HG03378 (cell line): ENCODE data around the gene CYP2U1.
A peak's percentile ranks its signal among the peaks of the same experiment; 100 is the strongest.
"Not testable (repeated sequence)": the region's sequence is repeated elsewhere in the genome, so short reads cannot be mapped to it uniquely, and the experiment has no call there.

ENCODE experiments used
- ATAC-seq: cut with Tn5 transposase; IDR thresholded peaks from one replicate; pipeline ENCODE4 v1.9.1; 2021; ENCODE audit warnings: mild to moderate bottlenecking, moderate library complexity; ENCODE audit not compliant: unreplicated experiment

Gene CYP2U1

DNA sequence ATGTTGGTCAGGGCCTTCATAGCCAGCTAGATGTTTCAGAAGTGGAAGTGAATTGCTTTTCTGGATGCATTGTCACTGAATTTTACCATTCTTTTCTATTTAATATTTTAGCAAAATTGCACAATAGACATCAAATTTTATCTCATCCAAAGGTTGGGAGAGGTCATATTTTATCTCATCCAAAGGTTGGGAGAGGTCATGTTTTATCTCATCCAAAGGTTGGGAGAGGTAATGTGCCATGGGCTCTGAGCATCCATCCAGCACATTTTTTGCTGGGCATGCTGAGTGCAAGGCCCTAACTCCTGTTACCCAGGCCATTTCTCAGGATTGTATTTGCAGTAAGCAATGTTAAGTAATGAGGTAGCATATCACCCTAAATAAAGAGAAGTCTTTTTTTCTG is 14.7 kb upstream of the CYP2U1 start:
- no peak for ATAC-seq

- no peak for ATAC-seq
Measured at GRCh38 chr4:107917500-107917899, 13.8 kb upstream of the CYP2U1 start.

GRCh38 chr4:107922486-107923473 is 8.6 kb upstream of the CYP2U1 start:
- ATAC-seq = no peak

DNA sequence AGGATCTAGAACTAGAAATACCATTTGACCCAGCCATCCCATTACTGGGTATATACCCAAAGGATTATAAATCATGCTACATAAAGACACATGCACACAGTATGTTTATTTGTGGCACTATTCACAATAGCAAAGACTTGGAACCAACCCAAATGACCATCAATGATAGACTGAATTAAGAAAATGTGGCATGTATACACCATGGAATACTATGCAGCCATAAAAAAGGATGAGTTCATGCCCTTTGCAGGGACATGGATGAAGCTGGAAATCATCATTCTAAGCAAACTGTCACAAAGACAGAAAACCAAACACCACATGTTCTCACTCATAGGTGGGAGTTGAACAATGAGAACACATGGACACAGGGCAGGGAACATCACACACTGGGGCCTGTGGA is 5.6 kb upstream of the CYP2U1 start:
- ATAC-seq = not testable (repeated sequence)

GRCh38 chr4:107926875-107927274 is 4.5 kb upstream of the CYP2U1 start:
- ATAC-seq = not testable (repeated sequence)

- no peak for ATAC-seq
Measured at GRCh38 chr4:107931775-107932321, 499 bp downstream of the CYP2U1 start.

GRCh38 chr4:107935246-107935645 is 3.9 kb downstream of the CYP2U1 start:
- no peak for ATAC-seq

DNA sequence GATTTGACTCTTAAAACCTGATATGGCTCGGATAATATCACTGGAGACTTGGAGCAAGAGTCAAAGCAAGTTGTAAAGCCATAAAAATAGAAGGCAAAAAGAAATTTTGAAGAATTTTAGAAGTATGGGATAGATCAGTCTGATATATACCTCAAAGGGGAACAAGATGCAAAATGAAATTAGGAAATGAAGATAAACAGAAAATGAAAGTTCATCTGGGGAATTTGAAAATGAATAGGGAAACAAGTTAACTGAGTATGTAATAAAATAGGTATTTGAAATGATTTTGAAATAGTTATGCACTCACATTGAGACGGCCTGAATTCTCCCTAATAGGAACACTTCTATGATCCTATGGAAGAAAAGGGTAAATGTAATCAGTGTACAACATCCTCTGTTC is 5.7 kb downstream of the CYP2U1 start:
- peak; percentile 67 for ATAC-seq

DNA sequence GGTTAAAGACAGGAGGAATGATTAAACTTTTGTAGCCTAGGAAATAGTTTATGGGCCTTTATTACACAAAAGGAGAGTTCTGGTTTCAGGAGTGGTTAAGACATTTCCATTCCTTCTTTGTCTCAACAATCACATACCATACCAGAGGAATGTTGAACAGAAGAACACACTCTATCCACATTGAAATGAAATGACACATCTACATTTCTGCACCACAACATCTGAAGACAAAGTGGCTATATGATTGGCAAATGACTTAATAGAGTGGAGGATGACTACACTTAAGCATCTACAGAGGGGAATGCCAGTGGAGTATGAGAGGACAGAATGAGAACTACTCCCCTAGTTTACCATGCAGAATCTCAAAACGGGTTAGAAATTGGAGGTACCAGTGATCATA is 8.0 kb downstream of the CYP2U1 start:
- no peak for ATAC-seq

DNA sequence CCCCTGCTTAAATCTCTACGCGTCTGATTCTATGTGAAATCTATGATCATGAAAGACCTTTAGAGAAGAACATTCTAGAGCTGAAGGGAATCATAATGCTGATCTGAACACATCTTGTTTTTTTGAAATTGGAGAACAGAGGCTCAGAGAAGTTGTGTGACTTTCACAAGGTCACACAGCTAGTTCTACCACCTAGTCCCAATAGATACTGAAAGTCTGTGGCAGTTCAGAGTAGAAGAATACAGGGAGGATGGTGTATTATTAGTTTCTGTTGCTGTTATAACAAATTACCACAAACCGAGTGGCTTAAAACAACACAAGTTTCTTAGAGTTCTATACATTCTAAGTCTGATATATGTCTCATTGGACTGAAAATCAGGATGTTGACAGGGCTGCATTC is 14.5 kb downstream of the CYP2U1 start:
- no peak for ATAC-seq

DNA sequence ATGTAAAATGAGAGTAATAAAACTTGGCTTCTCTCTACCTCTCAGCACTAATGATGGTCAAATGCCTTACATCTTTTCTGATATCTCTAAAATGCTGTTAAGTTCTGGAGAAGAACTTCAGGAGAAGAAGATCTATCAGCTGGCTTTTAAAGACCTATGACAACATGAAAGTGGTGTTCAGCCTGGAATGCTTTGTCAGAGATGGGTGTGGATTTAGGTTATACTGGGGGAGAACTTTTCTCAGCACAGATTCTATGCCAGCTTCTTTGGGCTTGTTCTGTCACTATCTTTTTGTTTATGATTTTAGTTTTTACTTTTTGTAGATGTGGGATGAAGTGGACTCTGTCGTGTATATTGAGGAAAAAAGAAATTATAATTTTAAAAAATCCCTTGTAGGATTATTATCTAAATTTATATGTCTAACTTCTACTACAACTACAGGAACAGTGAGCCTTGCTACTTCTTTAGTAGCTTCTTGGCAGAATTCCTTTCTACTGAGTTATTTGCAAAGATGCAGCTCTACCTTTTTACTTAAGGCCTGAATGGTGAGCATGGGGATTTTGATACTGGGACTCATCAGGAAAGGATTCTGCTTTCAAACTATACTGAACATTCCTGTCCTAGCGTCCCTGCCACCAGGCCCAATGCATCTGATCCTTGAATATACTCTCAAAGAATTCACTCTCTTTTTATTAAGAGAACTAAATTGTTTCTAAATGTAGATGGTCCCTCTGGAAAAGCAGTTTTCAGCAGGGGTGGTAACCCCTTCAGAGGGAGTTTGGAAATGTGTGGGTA is 19.6 kb downstream of the CYP2U1 start:
- no peak for ATAC-seq

DNA sequence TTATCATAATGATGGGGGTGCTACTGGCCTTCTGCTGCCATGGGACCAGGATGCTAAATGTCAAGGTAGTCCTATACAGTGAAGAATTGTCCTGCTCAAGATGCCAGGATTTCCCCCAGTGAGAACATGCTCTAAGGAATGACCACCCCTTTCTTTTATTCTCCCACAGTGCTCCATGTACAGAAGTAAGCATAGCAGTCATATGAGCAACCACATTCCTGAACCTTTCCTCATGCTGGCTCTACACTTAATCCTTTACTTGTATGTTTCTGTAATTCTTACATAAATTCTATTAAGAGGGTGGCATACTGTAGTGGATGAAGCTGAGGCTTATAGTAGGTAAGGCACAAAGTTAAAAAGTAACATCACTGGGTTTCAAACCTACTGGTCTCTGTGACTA is 20.2 kb downstream of the CYP2U1 start:
- ATAC-seq = no peak

GRCh38 chr4:107956011-107956410 is 24.7 kb downstream of the CYP2U1 start:
- ATAC-seq = no peak

- no peak for ATAC-seq
Measured at GRCh38 chr4:107966903-107967302, 35.6 kb downstream of the CYP2U1 start.

DNA sequence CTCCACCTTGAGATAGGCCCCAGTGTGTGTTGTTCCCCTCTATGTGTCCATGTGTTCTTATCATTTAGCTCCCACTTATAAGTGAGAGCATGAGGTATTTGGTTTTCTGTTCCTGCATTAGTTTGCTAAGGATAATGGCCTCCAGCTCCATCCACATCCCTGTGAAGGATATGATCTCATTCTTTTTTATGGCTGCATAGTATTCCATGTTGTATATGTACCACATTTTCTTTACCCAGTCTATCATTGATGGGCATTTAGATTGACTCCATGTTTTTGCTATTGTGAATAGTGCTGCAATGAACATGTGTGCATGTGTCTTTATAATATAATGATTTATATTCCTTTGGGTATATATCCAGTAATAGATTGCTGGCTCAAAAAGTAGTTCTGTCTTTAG is 36.2 kb downstream of the CYP2U1 start:
- ATAC-seq = not testable (repeated sequence)

DNA sequence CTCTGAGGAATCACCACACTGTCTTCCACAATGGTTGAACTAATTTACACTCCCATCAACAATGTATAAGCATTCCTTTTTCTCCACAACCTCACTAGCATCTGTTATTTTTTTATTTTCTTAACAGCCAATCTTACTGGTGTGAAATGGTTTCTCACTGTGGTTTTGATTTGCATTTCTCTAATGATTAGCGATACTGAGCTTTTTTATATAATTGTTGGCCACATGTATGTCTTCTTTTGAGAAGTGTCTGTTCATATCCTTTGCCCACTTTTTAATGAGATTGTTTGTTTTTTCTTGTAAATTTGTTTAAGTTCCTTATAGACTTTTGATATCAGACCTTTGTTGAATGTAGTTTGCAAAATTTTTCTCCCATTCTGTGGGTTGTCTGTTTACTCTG is 36.6 kb downstream of the CYP2U1 start:
- ATAC-seq = not testable (repeated sequence)

- ATAC-seq = no peak
Measured at GRCh38 chr4:107970063-107970798, 38.9 kb downstream of the CYP2U1 start.

DNA sequence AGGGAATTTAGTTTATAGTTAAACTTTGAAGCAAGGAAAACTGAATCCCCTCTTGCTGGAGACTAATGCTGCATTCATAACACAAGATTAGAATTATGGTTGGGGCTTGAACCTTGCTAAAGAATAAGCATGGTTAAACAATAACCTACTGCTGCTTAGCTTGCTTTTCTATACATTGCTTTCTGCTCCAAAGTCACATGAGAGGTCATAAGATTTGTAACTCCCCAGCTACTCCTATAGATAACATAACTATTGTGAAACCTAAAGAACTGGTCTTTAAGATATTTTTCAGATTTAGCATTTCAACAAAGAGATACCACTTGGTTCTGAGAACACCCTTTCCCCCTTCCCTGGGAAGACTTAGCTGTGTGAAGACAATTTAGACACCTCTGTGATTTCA is 41.3 kb downstream of the CYP2U1 start:
- no peak for ATAC-seq

GRCh38 chr4:107974523-107974922 is 43.2 kb downstream of the CYP2U1 start:
- ATAC-seq = no peak

- ATAC-seq = no peak
Measured at GRCh38 chr4:107977482-107977881, 46.1 kb downstream of the CYP2U1 start.
